K562 (cell line): ENCODE data around the gene BBC3.

Experiments used
- BRD9 ChIP-seq: fragments of 450-650 bp; IDR thresholded peaks from 2 replicates; pipeline ENCODE4 v1.6.1; 2018; ENCODE audit warnings: low read depth; ENCODE audit not compliant: partially characterized antibody
- ETV6 ChIP-seq, 3 experiments: fragments of 150-350 bp in 1 of 3; sonication (generic) in 1 of 3; formaldehyde crosslinking in 1 of 3; IDR thresholded peaks; 2 replicates each; pipeline versions ENCODE4 v1.6.1 to v1.8.0; 2014 to 2022; ENCODE audit warnings: borderline replicate concordance in 2 of 3, low read depth in 2 of 3, antibody characterized with exemption in 1 of 3, low read length in 1 of 3, mild to moderate bottlenecking in 1 of 3, missing genetic modification reagents in 1 of 3
- HDGF ChIP-seq: fragments of 450-650 bp; IDR thresholded peaks from 2 replicates; pipeline ENCODE4 v1.6.1; 2016
- NFYB ChIP-seq: IDR thresholded peaks from 2 replicates; pipeline ENCODE4 v1.6.1; 2011; ENCODE audit warnings: mild to moderate bottlenecking, moderate library complexity; ENCODE audit not compliant: insufficient read length; ENCODE audit errors: extremely low read depth
- YY1 ChIP-seq, 3 experiments: IDR thresholded peaks; 2 replicates each; pipeline ENCODE4 v1.6.1; 2011; ENCODE audit warnings: low read length in 2 of 3, mild to moderate bottlenecking in 2 of 3, moderate library complexity in 2 of 3, borderline replicate concordance in 1 of 3, control low read depth in 1 of 3, low read depth in 1 of 3; ENCODE audit not compliant: insufficient read depth in 3 of 3, insufficient replicate concordance in 2 of 3, control insufficient read depth in 1 of 3, insufficient read length in 1 of 3; ENCODE audit errors: extremely low read depth in 1 of 3
- TF ChIP-seq, protein P1 (sequence below), 3 experiments: IDR thresholded peaks in 2 of 3; conservative IDR thresholded peaks in 1 of 3; 2 replicates each; pipeline ENCODE4 v1.5.1; 2011 to 2012; ENCODE audit warnings: low read length in 3 of 3, mild to moderate bottlenecking in 3 of 3, control low read depth in 2 of 3, improper control_type of control experiment in 1 of 3, inconsistent platforms in 1 of 3, low read depth in 1 of 3, mixed read lengths in 1 of 3, moderate library complexity in 1 of 3; ENCODE audit not compliant: insufficient read depth in 2 of 3
- TF ChIP-seq, protein P2 (sequence below): fragments of 250-450 bp; sonication (Bioruptor Pico); IDR thresholded peaks from 2 replicates; pipeline ENCODE4 v1.5.0; 2021; ENCODE audit warnings: mild to moderate bottlenecking, moderate library complexity
- TF ChIP-seq, protein P3 (sequence below): sonication (generic); formaldehyde crosslinking; IDR thresholded peaks from 2 replicates; pipeline ENCODE4 v1.8.0; 2022; ENCODE audit warnings: missing genetic modification reagents, mild to moderate bottlenecking, moderate library complexity, borderline replicate concordance
- TF ChIP-seq, protein P4 (sequence below): sonication (generic); formaldehyde crosslinking; IDR thresholded peaks from 2 replicates; pipeline ENCODE4 v1.9.0; 2022; ENCODE audit warnings: mild to moderate bottlenecking, missing genetic modification reagents

DNA sequence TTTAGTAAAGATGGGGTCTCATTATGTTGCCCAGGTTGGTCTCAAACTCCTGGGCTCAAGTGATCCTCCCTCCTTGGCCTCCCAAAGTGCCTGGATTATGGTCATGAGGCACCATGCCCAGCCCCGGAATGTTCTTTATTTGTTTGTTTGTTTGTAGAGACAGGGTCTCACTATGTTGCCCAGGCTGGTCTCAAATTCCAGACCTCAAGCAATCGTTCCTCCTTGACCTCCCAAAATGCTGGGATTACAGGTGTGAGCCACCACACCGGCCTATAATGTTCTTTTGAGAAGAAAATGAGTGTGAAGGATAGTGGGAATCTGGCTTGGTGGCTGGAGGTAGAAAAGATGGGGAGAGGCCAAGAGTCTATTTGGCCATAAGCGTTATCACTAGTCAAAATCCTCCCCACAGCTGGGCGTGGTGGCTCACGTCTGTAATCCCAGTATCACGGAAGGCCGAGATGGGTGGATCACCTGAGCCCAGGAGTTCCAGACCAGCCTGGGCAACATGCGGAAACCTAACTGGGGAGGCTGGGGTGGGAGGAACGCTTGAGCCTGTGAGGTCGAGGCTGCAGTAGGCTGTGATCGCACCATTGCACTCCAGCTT, 5.2 kb upstream of the BBC3 start:
- no peak for TF ChIP-seq HDGF
- TF ChIP-seq, protein P1, sequence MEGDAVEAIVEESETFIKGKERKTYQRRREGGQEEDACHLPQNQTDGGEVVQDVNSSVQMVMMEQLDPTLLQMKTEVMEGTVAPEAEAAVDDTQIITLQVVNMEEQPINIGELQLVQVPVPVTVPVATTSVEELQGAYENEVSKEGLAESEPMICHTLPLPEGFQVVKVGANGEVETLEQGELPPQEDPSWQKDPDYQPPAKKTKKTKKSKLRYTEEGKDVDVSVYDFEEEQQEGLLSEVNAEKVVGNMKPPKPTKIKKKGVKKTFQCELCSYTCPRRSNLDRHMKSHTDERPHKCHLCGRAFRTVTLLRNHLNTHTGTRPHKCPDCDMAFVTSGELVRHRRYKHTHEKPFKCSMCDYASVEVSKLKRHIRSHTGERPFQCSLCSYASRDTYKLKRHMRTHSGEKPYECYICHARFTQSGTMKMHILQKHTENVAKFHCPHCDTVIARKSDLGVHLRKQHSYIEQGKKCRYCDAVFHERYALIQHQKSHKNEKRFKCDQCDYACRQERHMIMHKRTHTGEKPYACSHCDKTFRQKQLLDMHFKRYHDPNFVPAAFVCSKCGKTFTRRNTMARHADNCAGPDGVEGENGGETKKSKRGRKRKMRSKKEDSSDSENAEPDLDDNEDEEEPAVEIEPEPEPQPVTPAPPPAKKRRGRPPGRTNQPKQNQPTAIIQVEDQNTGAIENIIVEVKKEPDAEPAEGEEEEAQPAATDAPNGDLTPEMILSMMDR (IDR thresholded peaks at IDR 0.05 in 2 of 3, conservative IDR thresholded peaks at IDR 0.05 in 1 of 3; ENCODE audit: insufficient read depth in 2 of 3, low read depth in 1 of 3, low read length in 3 of 3), result no peak
- TF ChIP-seq BRD9, result no peak
- TF ChIP-seq, protein P2, sequence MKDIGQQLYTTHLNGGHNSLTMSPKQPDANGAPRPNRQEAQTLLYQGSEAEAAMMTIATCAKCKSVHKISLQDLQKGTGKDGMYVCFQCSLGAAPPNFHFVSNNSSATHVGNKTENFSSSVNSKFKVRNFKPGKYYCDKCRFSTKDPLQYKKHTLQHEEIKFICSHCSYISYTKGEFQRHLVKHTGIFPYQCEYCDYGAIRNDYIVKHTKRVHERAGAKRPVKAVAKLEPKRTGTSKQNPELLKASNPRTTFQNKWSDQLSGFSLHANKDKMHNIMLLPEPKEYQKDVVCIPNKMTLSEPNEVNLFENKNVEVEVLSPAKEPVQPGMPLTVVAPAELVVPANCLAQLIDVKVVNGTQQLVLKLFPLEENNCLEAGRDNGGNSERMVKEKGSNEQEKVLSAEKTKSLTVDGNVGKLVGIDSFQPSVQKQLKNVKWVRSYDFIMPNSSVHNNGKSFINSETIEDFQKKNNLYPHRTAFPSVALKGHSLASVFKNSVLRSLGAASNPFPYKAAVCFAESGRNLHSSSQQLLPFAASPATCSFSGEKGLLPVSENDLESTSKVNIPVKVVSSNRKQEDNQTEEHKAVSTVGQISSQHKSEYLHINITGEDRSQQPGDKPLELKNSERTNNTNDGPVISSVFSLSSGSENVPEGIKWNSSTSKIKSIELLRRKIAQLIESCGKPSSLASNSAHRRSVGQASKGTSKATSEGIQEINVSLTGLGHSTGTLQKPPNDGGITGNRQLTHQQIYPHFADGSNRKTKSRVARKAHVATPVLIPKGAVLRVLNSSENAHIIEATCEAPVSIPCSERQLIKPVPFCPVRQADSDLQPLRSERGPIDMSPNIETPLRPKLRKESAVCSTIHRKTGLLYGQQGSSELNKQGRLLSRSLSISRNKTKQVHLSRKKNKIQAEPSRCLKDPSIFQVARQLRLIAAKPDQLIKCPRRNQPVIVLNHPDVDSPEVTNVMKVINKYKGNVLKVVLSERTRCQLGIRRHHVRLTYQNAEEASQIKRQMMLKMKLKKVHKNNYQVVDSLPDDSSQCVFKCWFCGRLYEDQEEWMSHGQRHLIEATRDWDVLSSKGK (CRISPR knock-in tag), result no peak
- TF ChIP-seq, protein P3, sequence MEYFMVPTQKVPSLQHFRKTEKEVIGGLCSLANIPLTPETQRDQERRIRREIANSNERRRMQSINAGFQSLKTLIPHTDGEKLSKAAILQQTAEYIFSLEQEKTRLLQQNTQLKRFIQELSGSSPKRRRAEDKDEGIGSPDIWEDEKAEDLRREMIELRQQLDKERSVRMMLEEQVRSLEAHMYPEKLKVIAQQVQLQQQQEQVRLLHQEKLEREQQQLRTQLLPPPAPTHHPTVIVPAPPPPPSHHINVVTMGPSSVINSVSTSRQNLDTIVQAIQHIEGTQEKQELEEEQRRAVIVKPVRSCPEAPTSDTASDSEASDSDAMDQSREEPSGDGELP (CRISPR knock-in tag), result no peak
- TF ChIP-seq NFYB, result no peak
- TF ChIP-seq, protein P4, sequence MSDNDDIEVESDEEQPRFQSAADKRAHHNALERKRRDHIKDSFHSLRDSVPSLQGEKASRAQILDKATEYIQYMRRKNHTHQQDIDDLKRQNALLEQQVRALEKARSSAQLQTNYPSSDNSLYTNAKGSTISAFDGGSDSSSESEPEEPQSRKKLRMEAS (CRISPR knock-in tag), result no peak
- TF ChIP-seq ETV6 (IDR thresholded peaks at IDR 0.05; ENCODE audit: borderline replicate concordance in 1 of 2, low read depth in 2 of 2, low read length in 1 of 2), result no peak
- TF ChIP-seq ETV6 (CRISPR knock-in tag; IDR thresholded peaks at IDR 0.05; ENCODE audit: borderline replicate concordance), result no peak
- no peak for TF ChIP-seq YY1 (IDR thresholded peaks at IDR 0.05; ENCODE audit: borderline replicate concordance in 1 of 3, control insufficient read depth in 1 of 3, extremely low read depth in 1 of 3, insufficient read depth in 3 of 3, insufficient read length in 1 of 3, insufficient replicate concordance in 2 of 3, low read depth in 1 of 3, low read length in 2 of 3)
